HG03060 (cell line): ENCODE results near the gene CCDC88C.
"Not testable (repeated sequence)": the region's sequence is repeated elsewhere in the genome, so short reads cannot be mapped to it uniquely, and the experiment has no call there.

Source experiments
- ATAC-seq: cut with Tn5 transposase; IDR thresholded peaks from one replicate; pipeline ENCODE4 v1.9.1; 2021; ENCODE audit warnings: low read depth, moderate number of reproducible peaks; ENCODE audit not compliant: unreplicated experiment

Gene CCDC88C

DNA sequence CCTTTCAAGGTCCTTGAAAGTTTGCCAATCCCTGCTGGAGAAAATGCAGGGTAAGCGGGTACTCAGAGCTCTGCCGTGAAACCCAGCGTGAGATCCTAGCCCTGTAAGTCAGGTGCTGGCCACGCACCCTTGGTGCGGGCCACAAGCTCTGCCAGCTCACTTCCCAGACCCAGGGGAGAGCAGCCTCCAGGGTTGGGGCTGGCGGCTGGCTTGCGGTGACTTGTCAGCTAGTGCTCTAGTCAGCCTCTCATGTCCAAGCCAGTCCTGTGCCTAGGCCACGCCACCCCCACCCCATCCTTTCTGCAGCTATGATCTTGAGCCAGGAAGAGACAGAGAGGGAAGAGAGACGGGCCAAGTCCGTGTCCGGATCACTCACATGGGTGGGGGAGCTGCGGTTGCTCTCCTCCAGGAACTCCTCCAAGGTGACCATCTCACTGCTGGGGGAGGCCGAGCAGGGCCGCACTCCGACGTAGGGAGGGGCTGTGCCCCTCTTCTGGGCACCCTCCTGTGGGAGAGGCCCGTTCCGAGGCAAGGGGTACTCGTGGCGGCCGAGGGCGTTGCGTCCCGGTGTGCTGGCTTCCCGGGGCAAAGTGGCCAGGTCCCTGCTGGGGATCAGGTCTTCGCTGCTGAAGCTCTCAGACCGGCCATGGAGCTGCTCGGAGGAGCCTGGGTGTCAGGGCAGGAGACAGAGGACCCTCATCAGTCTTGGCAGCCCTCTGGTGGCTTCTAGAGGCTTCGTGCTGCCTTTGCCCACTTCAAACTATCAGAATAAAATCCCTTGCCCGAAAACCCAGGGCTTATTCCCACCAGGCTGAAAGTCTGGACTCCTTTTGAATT, 139.9 kb downstream of the CCDC88C start:
- ATAC-seq = no peak

DNA sequence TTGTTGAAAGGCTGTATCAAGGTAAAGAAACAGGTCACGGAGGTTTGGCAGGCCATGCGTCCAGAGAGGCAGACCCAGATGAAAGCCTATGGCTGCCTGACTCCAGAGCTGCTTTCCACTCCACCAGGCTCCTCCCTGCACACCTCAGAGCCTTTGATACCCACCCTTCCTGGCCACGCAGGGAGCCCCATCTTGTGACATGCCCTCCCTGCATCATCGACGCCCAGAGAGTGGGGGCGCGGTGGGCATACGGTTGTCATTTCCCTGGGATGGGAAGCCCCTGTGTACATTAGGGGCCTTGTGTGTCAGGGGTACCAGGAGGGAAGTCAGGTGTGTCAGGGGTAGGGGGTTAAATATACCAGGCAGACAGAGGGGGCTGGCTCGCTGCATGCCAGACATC, 142.8 kb downstream of the CCDC88C start:
- ATAC-seq = no peak

DNA sequence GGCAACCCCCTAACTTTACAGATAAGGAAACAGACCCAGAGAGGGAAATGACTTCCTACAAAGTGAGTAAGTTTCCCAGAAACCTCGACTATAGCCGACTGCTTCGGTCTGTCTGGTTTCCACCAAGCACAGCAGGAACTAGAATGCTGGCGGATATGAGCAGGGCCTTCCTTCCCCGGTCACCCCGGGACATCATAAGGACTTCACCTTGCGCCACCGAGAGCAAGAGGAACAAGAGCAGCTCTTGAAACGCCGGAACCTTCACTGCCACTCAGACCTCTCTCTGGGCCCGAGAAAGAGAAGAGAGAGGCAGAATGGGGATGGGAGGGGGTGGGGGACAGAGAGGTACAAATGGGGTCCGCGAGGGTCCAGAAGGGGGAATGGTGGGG, 143.7 kb downstream of the CCDC88C start:
- no peak for ATAC-seq

DNA sequence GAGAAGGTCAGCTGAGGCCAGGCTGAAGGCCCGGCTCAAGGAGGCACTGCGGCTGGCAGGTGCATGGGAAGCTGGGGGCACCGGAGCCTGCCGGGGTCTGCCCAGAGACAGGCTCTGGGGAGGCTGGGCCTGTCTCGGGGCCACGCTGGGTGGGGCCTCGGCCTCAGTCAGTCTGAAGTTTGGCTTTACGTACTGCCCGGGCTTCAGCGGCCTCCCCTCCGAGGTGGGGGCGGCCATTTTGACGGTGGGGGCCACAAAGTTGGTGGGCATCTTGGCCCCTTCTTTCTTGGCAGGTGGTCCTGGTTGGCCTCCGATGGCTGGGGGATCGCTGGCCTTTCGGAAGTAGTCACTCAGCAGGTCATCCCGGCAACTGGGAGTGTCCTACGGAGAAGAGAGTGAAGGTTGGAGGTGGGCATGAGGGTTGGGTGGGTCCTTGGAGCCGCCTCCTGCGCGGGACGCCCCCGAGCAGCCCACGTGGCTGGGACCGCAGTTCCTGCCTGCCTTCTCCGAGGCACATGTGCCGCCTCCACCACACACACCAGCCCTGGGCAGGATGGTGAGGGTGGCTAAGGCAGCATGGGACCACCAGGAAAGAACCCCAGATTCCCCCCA, 144.2 kb downstream of the CCDC88C start:
- no peak for ATAC-seq

DNA sequence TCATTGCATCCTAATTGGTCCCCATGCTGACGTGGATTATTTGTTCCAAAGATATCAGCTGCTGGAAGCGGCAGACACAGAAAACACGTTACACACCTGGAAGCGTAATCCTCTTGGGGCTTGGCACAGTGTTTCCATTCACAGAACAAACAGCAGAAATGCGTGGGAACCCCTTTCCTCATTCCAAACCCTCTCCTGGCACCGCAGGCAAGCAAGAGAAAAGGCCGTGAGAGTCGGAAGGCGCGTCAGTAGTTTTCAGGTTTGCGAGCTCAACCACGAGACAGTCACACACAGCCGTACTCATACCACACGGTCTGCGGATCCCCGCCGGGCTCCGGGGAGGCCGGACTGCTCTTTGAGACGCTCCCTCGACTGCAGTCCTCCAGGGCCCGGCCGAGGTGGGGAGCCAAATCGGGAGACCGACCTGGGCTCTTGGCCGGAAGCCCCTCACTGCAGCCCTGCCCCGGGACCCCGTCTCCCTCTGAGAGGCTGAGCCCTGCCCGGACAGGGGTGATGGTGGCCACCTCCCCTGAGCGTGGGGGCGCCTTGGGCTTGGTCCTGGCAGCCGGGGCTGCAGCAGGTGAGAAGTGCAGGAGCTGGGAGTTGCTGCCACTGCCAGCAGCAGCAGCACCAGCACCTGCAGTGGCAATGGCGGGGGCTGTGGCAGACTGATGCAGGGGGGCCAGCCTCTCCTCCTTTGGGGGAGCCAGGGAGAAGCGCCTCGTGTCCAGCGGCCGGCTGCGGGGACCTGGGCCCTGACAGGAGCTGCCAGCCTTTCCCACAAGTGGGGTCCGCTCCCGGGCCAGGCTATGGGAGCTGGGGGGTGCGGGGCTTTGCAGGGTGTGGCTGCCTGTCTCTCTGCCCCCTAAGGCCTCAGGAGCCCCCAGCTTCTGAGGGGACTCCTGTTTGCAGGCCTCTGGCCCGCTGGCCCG, 145.0 kb downstream of the CCDC88C start:
- ATAC-seq = no peak

DNA sequence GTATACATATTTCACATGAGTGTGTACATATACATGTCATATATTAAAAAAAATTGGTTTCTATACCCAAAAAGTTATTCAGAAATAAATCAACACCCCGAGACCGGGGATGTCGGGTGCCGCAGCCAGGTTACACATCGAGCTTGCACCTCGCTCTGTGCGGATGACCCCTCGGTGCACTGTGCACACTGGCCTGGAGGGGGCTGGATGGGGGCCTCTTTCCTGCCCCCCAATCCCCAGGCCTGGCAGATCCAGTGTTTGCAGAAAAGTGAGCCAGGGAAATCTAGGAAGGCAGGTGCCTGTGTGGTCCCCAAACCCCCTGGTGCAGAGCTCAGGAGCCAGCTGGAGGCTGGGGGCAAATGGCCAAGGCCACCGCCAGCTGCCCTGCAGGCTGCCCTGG, 146.0 kb downstream of the CCDC88C start:
- ATAC-seq = no peak

DNA sequence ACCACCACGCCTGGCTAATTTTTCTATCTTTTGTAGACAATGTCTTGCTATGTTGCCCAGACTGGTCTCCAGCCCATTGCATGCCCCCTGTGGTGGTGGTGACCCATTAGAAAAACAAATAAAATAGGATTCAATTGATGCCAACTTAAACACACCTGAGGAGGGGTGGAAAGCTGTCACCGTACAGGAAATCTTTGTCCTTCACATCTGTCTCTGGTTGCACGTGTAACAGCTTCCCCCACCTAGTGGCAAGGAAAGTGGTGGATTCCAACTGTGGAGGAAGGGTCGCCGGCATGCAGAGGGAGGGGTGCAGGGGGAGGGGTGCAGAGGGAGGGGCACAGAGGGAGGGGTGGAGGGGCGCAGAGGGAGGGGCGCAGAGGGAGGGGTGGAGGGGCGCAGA, 147.0 kb downstream of the CCDC88C start:
- ATAC-seq = no peak

DNA sequence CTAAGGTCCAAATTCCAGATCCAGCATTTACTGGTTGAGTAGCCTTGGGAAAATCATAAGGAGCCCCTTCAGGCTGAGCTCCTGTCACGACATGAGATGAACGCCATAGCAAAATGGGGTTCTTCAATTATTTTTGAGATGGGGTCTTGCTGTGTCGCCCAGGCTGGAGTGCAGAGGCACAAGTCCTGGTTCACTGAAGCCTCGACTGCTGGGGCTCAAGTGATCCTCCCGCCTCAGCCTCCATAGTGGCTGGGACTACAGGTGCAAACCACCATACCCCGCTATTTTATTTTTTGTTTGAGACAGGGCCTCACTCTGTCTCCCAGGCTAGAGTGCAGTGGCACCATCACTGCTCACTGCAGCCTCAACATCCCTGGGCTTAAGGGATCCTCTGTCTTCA, 147.4 kb downstream of the CCDC88C start:
- no peak for ATAC-seq

DNA sequence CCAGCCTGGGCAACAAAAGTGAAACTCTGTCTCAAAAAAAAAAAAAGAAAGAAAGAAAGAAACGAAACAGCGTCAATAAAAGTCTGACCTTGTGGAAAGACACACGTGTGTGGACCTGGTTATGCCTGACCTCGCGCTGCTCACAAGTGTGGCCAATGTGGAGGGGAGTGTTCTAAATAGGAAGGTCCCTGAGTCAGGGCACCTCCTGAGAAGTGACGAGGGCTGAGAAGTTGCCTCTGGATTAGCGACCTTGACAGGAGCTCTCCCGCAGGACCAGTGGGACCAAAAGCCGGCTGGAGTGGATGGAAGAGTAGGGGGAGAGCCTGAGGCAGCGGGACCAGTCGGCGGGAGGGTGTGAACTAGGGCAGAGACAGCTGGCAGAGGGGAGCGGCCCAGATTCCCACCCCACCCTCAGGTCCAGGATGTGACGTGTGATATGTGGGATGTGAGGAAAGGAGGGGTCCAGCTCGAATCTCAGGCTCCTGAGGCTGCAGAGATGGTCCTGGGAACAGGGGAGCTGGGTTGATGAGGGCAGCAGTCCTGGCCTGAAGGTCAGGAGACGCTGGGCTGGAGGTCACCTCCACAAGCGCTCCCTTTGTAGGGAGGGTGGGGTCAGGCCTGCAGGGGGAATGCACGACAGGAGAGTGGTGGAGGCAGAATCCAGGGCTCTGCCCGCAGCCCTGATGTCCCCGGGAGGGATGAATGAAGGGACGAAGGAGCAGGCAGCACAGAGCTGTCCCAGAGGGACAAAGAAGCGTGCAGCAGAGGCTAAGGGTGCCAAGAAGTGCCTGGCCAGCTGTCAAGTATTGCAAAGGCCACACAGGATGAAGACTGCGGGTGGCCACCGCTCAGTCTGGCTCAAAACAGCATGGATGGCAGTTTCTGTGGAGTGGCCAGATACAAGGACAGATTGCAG, 148.3 kb downstream of the CCDC88C start:
- ATAC-seq = no peak

DNA sequence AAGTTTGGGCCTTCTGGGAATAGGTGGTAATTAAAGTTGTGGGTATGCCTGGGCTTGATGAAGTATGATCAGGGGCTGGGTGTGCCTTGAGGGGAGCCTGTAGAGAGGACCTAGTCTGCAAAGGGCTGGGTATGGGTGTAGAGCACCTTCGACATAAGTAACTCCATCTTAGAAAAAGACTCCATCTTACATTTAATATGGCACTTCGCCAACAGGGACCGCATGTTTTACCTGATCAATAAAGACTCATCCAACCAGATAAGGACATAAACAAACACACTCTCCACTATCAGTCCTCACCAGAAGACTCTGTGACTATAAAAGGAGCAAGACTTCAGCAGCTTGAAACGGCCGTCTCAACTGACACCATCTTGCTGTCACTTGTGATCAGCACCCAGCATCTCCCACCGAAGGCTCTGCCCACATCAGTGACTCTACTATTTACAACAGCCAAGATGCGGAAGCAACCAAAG, 149.6 kb downstream of the CCDC88C start:
- ATAC-seq = no peak

DNA sequence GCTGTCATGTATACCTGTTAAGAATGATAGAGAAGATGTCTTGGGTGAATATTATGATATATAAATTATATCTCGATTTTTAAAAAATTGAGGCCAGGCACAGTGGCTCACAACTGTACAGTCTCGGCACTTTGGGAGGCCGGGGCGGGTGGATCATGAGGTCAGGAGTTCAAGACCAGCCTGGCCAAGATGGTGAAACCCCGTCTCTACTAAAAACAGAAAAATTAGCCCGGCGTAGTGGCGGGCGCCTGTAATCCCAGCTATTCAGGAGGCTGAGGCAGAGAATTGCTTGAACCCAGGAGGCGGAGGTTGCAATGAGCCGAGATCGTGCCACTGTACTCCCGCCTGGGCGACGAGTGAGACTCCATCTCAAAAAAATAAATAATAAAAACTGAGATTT, 151.3 kb downstream of the CCDC88C start:
- ATAC-seq = not testable (repeated sequence)

DNA sequence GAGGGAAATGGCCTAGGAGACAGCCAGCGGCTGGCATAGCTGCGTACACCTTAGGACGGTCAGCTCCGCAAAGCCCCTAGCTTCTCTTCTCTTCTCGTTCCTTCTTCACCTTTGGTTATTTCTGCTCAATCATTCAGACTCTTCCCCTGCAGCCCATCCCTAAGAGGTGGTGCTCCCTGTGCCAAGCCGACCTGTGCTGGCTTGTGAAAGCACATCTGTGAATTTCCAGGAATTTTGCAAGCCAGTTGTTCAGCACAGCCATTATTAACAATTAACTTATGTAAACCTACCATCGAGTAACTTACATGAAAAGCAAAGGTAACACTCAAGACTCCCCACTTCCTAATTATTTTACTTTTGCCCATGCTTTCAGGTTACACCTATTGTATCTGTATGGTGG, 152.2 kb downstream of the CCDC88C start:
- ATAC-seq = no peak

DNA sequence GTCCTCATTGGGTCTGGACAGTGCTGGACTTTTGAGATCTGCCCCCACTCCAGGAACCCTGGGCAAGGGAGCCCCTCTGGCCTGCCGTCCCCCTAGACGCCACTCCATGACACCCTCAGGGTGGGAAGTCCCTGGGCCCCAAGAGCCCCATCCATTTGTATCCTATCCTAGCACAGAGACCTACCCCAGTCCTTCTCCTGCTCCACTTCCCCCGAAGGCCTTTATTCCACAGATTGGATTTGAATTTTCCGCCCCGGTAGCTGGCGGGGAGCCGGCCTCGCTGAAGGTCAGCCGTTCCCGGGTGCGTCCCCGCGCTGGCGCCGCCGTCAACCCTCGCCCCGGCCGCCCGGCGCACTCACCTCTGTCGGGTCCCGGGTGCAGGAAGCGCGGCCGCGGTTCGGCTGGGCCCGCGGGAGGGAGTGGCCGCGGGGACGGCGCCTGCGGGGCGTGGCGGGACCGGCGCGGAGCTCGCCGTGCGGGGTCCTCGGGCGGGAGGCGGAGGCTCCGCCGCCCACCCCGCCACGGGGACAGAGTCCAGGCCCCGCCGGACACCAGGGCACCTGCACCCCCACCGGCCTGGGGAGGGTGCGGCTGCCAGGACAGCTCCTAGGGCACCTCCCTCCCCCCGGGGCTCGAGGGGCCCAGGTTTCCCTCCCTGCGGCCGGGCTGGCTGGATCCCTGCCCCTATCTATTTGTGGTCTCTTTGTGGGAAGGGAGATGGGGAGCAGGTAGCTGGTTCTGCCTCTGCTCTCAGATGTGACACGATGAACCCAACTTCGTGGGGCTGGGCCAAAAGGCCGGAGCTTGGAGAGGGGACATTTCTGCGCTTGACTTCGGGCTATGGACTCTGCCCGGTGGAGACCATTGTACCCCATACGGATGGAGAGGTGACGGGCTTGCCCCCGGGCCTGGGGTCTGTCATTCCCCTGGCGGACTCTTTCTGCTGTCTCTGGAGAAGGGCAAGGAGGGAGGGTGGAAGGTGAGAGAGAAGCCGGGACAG, 153.2 kb downstream of the CCDC88C start:
- ATAC-seq = no peak

DNA sequence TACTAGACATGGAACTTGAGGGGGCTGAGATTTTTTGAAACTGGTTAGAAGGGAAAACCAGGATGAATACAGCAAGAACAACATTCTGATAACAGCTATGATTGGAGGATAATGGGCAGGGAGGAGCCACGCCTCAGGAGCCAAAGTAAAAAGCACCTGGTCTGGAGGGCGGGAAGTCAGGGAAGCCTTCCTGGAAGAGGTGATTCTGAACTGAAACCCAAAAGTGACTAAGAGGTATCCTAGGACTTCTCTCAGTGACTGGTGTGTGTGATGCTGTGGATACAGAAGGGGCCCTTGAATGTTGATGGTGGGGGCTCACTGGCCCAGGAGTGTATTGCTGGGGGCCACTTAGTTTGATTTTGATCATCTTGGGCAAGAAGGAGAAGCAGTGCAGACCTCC, 154.3 kb downstream of the CCDC88C start:
- no peak for ATAC-seq

DNA sequence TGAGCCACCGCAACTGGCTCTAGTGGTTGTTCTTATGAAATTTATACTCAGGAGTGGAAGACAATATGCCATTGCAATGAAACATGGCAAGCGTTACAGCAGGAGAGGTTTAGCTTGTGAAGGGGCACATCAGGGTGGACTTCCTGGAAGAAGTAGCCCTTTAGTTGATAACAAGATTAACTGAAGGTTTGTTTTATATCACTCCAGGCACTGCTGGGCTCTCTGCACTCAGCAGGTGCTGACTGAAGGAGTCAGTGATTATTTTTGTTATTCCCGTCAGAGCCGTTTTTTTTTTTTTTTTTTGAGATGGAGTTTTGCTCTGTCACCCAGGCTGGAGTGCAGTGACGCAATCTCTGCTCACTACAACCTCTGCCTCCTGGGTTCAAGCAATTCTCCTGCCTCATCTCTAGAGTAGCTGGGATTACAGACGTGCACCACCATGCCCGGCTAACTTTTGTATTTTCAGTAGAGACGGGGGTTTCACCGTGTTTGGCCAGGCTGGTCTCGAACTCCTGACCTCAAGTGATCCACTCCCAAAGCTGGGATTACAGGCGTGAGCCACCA, 155.6 kb downstream of the CCDC88C start:
- no peak for ATAC-seq

DNA sequence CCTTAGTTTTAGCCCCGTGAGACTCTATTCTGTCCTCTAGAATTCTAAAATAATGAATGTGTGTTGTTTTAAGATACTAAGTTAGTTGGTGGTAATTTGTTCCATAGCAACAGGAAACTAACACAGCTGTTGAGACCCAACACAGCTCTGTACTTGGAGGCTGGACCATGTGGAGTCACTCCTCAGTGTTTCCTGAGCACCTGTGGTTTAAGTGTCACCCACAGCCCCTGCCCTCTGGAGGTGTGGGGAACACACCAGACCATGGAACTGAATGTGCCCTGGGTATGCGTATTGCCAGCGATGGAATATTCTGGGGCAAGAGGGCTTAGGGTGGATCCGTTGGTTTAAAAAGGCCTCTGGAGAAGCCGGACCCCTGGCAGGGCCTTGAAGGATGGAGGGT, 156.5 kb downstream of the CCDC88C start:
- ATAC-seq = no peak

DNA sequence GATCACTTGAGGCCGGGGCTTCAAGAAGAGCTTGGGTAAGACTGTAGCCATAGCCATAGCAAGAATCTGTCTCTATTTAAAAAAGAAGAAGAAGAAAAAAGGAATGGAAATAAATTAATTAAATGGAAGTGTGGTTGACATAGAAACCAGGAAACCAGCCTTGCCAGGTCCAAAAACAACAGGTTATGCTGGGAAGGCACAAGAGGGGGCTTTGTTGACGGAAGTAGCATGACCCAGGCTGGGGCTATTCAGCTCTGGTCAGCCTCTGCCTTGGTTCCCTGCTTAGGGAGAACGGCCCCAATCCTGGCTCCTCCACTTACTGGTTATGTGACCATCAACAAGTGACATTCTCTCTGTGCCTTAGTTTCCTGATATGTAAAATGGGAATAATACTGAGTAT, 158.7 kb downstream of the CCDC88C start:
- no peak for ATAC-seq

DNA sequence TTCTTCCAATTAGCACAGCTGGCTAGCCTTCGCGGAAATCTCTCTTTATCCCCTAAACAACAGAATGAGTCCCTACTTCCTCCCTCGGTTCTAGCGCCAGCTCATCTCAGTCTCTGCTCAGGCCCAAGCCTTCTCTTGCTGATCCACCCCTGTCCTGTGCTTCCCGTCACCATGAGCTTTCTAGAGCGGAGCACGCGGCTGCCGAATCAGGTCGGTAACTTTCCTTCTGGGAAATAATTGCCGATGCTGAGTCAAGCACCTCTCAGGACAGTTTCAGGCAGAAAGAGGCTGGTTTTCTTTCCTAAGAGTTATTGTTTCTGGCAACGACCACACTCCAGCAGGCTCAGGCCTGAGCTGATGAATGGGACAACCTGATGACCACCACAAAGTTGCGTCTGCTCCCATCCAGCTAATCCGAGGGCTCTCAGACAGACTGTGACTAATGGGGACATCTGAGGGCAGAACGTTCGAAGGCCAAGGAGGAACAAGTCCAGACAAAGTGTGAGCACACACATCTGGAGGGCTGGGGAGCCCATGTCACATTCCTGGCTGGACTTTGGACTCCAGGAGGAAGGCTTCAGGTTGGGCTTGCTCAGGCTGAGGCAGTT, 159.5 kb downstream of the CCDC88C start:
- no peak for ATAC-seq
